ENCODE data around the gene SLC22A15.

SLC22A15 gene

GRCh38 chr1:116107371-116107770 is 131.1 kb downstream of the SLC22A15 start:
- DNase-seq, result no peak
- H3K27ac ChIP-seq, result no peak overlapping the region
- H3K4me1 ChIP-seq, result no peaks in the 10 kb centered on the region
- intact Hi-C loops (cut with DNase I; ENCODE audit: low total_unique reads), result no loop called here
- H3K4me3 ChIP-seq, result no peak overlapping the region
- TF ChIP-seq CTCF (IDR thresholded peaks at IDR 0.05), result no peak
- no peaks in the 10 kb centered on the region for H3K36me3 ChIP-seq
- no peaks in the 10 kb centered on the region for H3K27me3 ChIP-seq
- no peaks in the 10 kb centered on the region for H3K9me3 ChIP-seq

DNA sequence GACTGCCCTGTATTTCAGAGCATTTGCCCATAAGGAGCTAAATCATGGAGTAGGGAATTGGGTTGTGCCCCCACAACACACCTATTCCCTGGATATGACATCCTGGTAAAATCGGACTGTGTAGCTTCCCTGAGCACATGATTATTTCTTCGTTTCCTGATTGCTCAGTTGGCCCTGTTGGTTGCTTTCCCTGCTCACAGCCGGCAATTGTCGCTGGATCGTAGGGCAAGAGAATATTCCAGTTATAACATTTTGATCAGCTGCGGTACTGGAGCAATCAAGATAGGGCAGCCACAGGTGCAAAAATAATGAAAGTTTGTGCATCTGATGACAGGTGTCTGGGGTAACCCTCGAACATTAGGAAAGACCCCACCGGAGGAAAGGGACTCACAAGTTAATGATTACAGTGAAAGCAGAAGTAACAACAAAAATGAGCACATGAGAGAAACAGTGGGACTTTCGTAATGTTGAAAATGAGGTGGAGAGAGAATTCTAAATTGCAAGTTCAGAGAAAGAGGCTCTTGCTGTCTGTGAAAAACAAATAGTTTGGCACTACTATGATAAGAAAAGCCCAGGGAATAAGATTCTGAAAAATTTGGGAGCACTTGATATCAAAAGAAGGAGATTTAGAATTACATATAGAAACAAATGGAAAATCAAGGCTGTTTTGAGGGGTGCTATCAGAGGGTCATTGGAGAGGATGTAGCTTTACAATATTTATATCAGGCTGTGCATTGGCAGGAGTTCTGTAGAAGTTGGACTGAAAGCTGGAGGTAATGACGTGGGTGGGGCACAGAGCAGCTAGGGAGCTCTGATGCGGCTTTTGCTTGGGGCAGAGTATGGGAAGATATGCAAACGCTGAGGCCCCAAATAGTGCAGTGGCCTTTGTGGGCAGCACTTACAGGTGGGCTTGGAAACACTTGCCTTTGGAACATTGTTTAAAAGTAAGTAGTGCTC is 134.5 kb downstream of the SLC22A15 start, which contains the start of gene MAB21L3:
Gene MAB21L3, plus strand, starts transcription at position 833 of the 957 bp plus-strand sequence. CDS start 1,217 bp downstream, outside the sequence.
- Histone ChIP-seq H3K27ac (no peak within 1 kb of the TSS), H3K36me3 (no peaks in the 10 kb centered on the region), H3K4me1 (no peaks in the 10 kb centered on the region), H3K27me3 (no peaks in the 10 kb centered on the region), H3K9me3 (no peaks in the 10 kb centered on the region), H3K4me3 (no peak within 1 kb of the TSS)
- no peak for DNase-seq
- intact Hi-C loops (cut with DNase I; ENCODE audit: low total_unique reads), result no loop called here
- TF ChIP-seq CTCF (IDR thresholded peaks at IDR 0.05), result no peak

GRCh38 chr1:116111524-116112021 is 135.3 kb downstream of the SLC22A15 start:
- no peaks in the 10 kb centered on the region for H3K4me1 ChIP-seq
- no peak for TF ChIP-seq CTCF (IDR thresholded peaks at IDR 0.05)
- H3K27ac ChIP-seq, result no peak overlapping the region

GRCh38 chr1:116112388-116113140 is 136.3 kb downstream of the SLC22A15 start:
- Histone ChIP-seq H3K9me3 (no peaks in the 10 kb centered on the region), H3K4me1 (no peaks in the 10 kb centered on the region), H3K27ac (no peak overlapping the region), H3K27me3 (no peaks in the 10 kb centered on the region), H3K4me3 (no peak overlapping the region), H3K36me3 (no peaks in the 10 kb centered on the region)
- no peak for DNase-seq
- intact Hi-C loops (cut with DNase I; ENCODE audit: low total_unique reads), result no loop called here
- no peak for TF ChIP-seq CTCF (IDR thresholded peaks at IDR 0.05)

More at GRCh38 chr1:116111524-116112021, 135.3 kb downstream of the SLC22A15 start:
- intact Hi-C loops (cut with DNase I; ENCODE audit: low total_unique reads), result no loop called here
- Histone ChIP-seq H3K4me3 (no peak overlapping the region), H3K9me3 (no peaks in the 10 kb centered on the region), H3K36me3 (no peaks in the 10 kb centered on the region), H3K27me3 (no peaks in the 10 kb centered on the region)
- DNase-seq, result no peak

GRCh38 chr1:116113615-116114014 is 137.3 kb downstream of the SLC22A15 start:
- H3K9me3 ChIP-seq, result no peaks in the 10 kb centered on the region
- no peak overlapping the region for H3K4me3 ChIP-seq
- intact Hi-C loops (cut with DNase I; ENCODE audit: low total_unique reads), result no loop called here

More at GRCh38 chr1:116113615-116114014, 137.3 kb downstream of the SLC22A15 start:
- no peak for TF ChIP-seq CTCF (IDR thresholded peaks at IDR 0.05)
- Histone ChIP-seq H3K4me1 (no peaks in the 10 kb centered on the region), H3K36me3 (no peaks in the 10 kb centered on the region), H3K27ac (no peak overlapping the region), H3K27me3 (no peaks in the 10 kb centered on the region)
- DNase-seq, result no peak
